ENCODE data around the gene UTP4.
"Not testable (repeated sequence)": the region's sequence is repeated elsewhere in the genome, so short reads cannot be mapped to it uniquely, and the experiment has no call there.

The UTP4 gene

DNA sequence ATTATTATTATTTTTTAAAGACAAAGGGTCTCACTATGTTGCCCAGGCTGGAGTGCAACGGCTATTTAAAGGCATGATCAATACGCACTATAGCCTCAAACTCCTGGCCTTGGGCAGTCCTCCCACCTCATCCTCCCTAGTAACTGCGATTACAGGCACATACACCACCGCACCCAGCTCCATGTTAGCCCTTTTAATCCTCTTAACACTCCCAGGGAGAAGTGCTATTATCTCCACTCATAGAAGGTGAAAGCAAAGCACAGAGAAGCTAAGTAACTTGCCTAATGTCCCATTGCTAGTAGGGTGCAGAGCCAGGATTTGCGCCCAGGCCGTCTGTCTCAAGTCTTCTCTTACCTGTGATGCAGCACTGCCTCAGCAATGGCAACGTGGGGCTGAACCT is 22.0 kb upstream of the UTP4 start:
- no peak for DNase-seq (ENCODE audit: low read depth in 1 of 2, low spot score in 1 of 2)

DNA sequence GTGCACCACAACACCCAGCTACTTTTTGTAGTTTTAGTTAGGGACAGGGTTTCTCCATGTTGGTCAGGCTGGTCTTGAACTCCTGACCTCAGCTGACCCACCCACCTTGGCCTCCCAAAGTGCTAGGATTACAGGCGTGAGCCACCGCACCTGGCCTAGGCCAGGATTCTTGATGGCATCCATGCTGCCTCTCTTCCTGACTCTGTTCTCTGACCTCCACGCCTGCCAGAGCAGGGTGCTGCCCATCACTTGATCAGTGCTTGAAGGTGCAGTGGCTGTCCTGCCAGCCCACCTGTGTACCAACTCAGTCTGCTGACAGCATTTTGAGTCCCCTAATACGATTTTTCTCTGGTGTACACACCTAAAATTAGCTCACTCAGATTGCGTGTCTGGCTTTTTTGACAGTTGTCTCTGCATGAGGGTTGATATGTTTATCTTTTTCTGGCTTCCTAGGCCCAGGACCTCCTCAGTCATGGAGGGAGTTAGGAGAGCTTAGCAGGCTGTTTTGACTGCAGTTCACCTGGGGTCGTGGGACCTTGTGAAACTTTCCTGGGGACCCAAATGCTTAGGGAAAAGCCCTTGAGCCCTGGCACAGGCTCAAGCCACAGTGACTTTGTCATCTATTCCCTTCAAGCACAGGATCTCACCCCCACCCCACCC is 21.1 kb upstream of the UTP4 start:
- no peak for DNase-seq (ENCODE audit: low read depth in 1 of 2, low spot score in 1 of 2)

DNA sequence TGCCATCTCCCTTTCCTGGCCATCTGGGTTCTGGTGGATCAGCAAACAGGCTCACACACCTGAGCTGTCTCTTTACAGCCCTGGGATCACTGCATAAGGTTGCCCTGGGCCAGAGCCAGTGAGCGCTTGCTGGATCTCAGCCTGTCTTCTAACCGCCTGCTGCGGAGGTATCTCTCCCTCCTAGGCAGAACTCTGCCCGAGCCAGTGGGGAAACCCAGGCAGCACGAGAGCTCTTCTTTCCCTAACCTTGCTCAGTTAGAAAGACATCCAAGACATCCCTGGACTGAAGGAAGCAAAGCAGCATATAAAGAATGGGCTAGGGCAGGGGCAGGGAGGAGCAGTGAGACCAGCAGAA is 20.6 kb upstream of the UTP4 start:
- no peak for DNase-seq (ENCODE audit: low read depth in 1 of 2, low spot score in 1 of 2)

DNA sequence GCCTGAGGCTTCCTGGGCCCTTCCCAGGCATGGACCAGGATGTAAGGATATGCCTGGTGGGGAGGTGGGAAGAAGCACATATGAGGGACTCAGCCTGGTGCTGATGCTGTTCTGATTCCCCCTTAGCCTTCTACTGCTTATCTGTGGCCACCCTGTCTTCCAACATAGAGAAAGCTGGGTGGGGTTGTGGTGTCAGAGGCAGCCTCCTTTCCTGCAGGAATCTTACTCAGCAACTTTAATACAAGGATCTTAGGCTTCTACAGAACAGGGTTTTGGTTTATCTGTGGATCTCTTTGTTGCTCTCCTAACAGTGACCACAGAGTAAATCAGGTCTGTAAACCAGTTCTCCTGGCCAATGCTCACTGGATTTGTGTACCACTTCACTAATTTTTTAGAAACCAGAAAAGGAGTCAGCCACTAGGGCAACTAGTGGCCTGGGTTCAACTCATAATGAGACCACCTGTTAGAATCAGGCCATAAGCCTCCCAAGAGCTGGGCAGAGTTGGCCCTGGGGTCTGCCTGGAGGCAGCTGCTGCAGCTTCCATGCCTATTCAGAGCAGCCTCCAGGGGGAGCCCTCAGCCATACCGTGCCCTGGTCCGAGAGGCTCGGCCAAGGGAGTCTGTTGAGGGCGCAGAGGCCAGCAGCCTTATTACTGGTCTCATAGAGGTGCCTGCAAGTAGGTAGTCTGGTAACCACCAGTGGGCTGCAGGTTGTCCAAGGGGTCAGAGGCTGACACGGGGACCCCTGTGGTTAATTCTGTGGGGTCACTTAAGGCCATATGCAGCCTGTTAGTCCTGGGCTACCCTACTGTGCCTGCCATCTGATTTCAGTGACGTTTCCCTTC is 19.9 kb upstream of the UTP4 start:
- peak in 1 of 2 donors; percentile 30 for DNase-seq (ENCODE audit: low read depth in 1 of 2, low spot score in 1 of 2)

DNA sequence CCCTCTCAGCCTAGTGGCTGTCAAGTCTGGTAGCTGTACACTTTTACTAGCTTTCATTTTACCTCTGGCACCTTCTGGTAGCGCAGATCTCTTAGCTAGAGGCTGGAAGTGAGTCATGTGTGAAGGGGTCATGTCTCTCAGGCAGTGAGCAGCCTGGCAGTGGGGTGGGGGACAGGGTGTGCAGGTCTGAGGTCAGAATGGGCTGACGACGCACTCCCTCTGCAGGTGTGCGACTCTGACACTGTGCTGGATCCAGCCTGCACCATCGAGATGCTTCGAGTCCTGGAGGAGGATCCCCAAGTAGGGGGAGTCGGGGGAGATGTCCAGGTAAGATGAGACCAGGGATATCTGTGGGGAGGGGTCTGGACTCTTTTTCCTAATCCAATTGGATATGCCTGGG is 19.2 kb upstream of the UTP4 start:
- no peak for DNase-seq (ENCODE audit: low read depth in 1 of 2, low spot score in 1 of 2)

DNA sequence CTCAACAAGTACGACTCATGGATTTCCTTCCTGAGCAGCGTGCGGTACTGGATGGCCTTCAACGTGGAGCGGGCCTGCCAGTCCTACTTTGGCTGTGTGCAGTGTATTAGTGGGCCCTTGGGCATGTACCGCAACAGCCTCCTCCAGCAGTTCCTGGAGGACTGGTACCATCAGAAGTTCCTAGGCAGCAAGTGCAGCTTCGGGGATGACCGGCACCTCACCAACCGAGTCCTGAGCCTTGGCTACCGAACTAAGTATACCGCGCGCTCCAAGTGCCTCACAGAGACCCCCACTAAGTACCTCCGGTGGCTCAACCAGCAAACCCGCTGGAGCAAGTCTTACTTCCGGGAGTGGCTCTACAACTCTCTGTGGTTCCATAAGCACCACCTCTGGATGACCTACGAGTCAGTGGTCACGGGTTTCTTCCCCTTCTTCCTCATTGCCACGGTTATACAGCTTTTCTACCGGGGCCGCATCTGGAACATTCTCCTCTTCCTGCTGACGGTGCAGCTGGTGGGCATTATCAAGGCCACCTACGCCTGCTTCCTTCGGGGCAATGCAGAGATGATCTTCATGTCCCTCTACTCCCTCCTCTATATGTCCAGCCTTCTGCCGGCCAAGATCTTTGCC is 18.0 kb upstream of the UTP4 start:
- DNase-seq (ENCODE audit: low read depth in 1 of 2, low spot score in 1 of 2): no peak

DNA sequence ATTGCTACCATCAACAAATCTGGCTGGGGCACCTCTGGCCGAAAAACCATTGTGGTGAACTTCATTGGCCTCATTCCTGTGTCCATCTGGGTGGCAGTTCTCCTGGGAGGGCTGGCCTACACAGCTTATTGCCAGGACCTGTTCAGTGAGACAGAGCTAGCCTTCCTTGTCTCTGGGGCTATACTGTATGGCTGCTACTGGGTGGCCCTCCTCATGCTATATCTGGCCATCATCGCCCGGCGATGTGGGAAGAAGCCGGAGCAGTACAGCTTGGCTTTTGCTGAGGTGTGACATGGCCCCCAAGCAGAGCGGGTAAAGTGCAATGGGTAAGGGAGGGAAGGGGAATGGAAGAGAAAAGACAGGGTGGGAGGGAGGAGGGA is 17.5 kb upstream of the UTP4 start:
- DNase-seq (ENCODE audit: low read depth in 1 of 2, low spot score in 1 of 2): no peak

DNA sequence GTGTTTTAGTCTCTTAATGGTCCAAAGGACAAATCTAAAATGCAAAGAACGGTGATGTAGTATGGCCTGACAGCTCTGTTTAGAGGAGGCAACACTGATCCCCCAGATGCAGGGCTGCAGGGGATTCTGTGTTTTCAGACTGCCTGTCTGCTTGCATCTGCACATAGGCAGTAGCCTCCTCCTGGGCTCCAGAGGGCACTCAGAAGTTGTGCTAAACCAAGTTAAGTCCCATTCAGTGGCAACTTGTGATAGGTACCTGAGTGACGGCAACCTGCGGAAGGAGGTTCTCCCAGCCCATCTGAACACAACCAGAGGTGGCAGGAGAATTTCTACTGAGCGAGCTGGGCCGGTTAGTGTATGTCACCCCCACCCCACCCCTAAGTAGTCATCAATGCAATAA is 17.1 kb upstream of the UTP4 start:
- DNase-seq (ENCODE audit: low read depth in 1 of 2, low spot score in 1 of 2): no peak

DNA sequence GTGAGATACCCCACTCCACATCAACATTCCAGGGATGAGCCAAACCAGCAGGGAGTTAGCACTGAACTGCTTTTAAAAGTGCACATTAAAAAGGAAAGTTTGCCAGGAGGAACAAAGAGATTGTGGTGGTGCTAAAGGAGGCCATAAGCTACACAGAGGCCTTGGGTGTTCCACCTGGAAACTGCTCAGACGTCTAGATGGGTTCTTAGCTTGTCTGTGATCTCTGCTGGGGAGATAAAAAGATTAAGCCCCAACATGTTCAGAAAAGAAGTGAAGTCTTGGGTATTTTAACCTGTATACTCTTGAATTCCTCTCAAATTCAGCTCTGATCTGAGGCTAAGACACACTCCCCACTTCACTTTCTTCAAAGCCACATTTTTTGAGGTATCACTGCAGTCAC is 16.6 kb upstream of the UTP4 start:
- DNase-seq (ENCODE audit: low read depth in 1 of 2, low spot score in 1 of 2): no peak

DNA sequence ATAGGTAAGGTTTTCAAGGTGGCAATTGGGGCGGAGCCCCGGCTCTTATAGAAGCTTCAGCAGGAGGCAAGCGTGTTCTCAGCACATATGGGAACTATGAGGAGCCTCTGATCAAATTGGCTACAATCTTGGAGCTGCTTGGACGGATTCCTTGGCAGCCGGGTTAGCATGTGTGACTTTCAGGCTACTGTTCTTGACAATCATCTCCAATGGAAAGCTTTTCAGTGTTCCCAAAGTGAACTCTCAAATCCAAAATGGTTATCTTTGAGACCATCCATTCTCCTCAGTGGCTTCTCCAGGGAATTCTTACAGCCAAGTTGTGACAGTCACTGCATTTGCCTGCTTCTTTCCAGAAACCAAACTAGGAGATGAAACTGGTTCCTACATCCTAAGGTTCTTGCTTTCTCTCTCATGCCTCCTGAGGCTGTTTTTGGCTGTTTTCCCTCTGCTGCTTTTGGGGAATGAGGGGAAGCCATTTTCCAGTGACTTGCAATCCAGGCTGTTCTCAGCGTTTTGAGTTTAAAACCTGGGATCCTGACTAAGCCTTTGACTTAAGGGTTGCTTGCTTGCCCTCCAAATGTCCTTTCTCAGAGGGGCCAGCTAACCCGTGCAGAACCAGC is 16.1 kb upstream of the UTP4 start:
- no peak for DNase-seq (ENCODE audit: low read depth in 1 of 2, low spot score in 1 of 2)

DNA sequence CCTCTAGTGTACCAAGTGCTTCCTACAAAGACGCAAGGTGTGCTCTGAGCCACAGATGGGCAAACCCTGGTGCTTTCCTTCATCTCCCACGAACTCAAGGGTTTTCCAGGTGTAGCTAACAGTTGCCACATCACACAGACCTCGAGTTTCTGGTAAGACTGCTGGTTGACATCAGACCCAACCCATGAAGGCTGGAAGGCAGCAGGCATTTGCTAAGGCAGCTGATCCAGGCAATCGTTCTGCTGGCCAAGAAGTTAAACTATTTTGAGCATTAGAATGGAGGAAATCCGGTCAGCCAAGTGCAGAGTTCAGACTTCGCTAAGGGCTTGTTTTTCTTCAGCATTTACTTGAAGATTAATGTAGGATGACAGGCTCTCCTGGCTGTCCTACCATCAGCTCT is 15.5 kb upstream of the UTP4 start:
- no peak for DNase-seq (ENCODE audit: low read depth in 1 of 2, low spot score in 1 of 2)

DNA sequence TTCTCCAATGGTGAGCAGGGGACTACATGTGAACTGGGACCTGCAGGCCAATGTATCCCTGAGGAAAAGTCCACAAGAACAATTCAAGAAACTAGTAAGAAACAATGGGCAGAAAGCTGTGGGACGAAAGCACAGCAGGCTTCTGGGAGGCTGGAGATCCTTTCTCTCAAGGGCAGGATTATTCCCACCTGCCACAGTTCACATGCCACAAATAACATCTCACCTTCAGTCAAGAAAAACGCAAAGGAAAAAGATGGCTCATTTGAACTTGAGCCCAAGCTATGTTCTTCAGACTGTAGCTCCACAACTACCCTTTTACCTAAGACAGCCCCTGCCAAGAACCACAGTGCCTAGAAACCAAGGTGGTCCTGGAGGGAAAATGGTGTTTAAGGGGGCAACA is 14.0 kb upstream of the UTP4 start:
- DNase-seq (ENCODE audit: low read depth in 1 of 2, low spot score in 1 of 2): no peak

DNA sequence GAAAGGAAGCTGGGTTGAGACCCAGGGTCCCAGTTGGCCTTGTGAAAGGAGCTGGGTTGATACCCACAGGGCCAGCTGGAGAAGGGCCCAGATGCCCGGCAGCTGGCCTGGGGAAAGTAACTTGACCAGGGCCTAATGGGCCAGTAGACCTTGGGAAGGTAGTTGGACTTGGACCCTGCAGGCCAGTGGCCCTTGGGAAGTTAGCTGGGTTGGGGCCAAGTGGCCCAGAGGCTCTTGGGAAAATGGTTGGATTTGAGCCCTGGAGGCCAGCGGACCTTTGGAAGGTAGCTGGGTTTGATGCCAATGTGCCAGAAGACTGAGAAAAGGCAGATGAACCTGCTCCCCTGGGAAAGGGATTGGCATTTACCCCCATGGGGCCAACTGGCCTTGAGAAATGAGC is 13.5 kb upstream of the UTP4 start:
- no peak for DNase-seq (ENCODE audit: low read depth in 1 of 2, low spot score in 1 of 2)

DNA sequence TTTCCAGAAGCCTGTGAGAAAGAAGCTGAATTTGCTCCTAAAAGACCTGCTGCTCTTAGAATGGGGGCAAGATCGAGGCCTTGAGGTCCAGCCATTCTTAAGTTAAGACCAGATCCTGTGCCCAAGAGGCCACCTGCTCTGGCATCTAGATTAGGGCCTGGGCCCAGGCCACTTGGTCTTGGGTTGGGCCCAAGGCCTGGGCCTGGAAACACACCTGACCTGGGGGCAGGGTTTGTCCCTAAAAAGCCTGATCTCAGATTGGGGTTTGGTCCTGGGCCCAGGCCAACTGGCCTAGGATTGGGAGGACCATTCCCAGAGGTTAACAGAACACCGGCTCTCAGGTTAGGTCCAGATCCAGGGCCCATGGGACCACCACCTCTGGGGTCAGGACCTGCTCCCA is 12.9 kb upstream of the UTP4 start:
- no peak for DNase-seq (ENCODE audit: low read depth in 1 of 2, low spot score in 1 of 2)

DNA sequence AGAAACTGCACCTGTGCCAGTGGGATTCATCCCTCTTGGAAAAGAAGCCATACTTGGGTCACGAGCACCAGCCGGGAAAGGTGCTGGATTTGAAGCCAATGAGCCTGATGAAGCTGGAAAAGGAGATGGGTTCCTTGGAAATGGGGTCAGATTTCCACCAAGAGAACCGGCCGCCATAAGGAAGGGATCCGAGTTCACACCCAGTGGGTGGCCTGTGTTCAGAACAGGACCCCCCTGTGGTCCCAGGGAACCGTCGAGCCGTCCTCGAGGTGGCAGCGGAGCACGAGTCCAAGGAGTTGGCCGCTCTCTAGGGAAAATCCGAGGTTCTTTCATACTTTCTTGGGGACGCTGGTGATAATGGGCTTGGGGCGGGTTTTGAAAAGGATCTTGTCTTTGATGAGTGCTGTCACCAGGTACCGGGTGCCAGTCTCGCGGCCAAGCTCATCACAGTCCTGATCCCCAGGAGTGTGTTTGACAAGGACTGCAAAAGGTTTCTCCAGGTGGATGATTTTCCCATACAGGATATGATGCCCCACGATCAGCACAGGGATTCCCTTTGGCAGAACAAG is 12.3 kb upstream of the UTP4 start:
- DNase-seq (ENCODE audit: low read depth in 1 of 2, low spot score in 1 of 2): no peak

DNA sequence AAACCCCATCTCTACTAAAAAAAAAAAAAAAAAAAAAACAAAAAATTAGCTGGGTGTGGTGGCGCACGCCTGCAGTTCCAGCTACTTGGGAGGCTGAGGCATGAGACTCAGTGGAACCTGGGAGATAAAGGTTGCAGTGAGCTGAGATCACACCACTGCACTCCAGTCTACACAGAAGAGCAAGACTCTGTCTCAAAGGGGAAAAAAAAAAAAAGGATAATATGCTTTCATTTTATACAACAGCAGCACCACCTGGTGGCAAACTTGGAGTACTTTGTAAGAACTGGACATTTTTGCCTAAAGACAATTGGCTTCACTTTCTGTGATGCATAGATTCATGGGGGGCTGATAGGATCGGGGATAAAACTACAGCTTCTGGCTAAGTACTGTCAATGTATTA is 8.5 kb upstream of the UTP4 start:
- peak in 1 of 2 donors; percentile 48 for DNase-seq (ENCODE audit: low read depth in 1 of 2, low spot score in 1 of 2)

DNA sequence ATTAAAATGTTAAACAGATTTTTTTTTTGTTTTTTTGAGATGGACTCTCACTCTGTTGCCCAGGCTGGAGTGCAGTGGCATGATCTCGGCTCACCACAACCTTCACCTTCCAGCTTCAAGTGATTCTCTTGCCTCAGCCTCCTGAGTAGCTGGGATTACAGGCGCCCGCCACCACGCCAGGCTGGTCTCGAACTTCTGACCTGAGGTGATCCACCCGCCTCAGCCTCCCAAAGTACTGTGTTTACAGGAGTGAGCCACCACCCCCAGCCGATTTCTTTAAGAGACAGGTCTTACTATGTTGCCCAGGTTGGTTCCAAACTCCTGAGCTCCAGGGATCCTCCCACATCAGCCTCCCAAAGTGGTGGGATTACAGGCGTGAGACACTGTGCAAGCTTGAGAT is 8.0 kb upstream of the UTP4 start:
- not testable (repeated sequence) for DNase-seq (ENCODE audit: low read depth in 1 of 2, low spot score in 1 of 2)

DNA sequence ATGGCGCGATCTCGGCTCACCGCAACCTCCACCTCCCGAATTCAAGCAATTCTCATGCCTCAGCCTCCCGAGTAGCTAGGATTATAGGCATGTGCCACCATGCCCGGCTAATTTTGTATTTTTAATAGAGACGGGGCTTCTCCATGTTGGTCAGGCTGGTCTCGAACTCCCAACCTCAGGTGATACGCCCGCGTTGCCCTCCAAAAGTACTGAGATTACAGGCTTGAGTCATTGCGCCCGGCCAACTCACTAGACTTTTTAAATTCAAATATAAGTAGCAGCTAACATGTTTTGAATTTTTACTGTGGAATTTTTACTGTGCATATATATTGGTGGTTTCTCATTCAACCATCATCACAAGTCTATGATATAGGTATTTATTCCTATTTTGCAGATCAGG is 7.5 kb upstream of the UTP4 start:
- DNase-seq (ENCODE audit: low read depth in 1 of 2, low spot score in 1 of 2): not testable (repeated sequence)

DNA sequence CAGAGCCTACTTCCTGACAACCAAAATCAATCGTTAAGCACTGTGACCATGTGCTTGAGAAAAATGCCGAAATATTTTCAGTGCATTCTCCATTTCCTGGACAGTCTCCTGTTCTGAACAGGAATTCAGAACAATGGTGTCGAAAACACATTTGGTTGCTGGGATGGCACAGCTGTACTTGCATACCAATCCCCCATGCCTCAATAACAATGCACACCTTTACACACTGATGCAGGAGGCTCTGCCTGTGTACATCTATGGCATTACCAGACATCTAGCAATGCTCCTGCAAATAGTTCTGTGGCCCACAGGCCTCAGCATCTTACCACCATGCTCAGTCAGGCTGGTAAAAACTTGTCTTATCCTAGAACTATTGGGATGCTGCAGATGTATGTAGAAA is 6.2 kb upstream of the UTP4 start:
- DNase-seq (ENCODE audit: low read depth in 1 of 2, low spot score in 1 of 2): no peak

DNA sequence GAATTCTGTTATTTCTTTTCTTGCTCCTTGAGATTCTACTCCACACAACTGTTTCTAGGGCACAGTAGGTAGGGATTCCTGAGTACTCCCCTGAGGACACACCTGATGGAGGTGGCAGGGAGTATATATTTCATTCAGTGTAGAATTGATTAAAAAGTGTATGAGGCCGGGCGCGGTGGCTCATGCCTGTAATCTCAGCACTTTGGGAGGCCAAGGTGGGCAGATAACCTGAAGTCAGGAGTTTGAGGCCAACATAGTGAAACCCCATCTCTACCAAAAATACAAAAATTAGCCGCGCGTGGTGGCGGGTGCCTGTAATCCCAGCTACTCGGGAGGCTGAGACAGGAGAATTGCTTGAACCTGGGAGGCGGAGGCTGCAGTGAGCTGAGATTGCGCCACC is 5.6 kb upstream of the UTP4 start:
- DNase-seq (ENCODE audit: low read depth in 1 of 2, low spot score in 1 of 2): not testable (repeated sequence)

DNA sequence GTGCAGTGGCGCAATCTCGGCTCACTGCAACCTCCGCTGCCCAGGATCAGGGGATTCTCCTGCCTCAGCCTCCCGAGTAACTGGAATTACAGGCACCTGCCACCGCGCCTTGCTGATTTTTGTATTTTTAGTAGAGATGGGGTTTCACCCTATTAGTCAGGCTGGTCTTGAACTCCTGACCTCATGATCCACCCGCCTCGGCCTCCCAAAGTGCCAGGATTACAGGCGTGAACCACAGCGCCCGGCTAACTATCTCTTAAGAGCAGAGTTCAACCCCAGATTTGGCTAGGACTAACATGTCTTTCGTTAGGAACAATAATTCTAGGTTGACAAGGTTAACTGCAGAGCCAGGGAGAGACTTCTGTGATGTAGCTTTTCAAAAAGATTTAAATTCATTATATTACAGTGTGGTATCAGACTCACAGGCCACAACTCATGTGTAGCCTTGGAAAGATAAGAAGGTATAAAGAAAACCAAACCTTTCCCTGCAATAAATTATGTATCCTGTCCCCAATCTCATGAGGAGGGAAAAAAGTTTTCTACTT is 4.4 kb upstream of the UTP4 start:
- DNase-seq (ENCODE audit: low read depth in 1 of 2, low spot score in 1 of 2): no peak
